Erythroblast (primary cell): Measurements from ENCODE around the gene MAP1LC3C.

ENCODE experiments used
- GATA1 ChIP-seq: IDR thresholded peaks from 2 replicates; pipeline ENCODE4 v1.6.1; 2011; ENCODE audit warnings: low read depth, mild to moderate bottlenecking, control low read depth, low read length, moderate library complexity
- POLR2A ChIP-seq: IDR thresholded peaks from 2 replicates; pipeline ENCODE4 v1.6.1; 2011; ENCODE audit warnings: mild to moderate bottlenecking, low read length

DNA sequence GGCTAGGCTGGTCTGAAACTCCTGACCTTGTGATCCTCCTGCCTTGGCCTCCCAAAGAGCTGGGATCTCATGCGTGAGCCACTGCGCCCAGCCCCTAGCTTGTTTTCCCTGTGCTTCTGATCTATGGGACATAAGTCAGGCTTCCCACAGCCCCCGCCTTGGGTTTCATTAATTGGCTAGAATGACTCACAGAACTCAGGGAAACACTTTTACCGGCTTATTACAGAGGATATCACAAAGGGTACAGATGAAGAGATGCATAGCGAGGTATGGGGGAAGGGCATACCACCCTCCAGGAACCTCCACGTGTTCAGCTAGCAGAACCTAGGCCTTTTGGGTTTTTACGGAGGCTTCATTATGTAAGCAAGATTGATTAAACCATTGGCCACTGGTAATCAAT lies 1.5 kb upstream of the MAP1LC3C start:
- TF ChIP-seq POLR2A (no peak), GATA1 (no peak)
